ENCODE measurements around the gene EHBP1L1. TPM values are rescaled to one million over a fixed set of nuclear protein-coding genes. Genes with fewer than 3 reads are reported as not detected.
"Not testable (repeated sequence)": the region's sequence is repeated elsewhere in the genome, so short reads cannot be mapped to it uniquely, and the experiment has no call there.

EHBP1L1 gene
- total RNA-seq, 1 donor from 2014 or later = 78.6 TPM

DNA sequence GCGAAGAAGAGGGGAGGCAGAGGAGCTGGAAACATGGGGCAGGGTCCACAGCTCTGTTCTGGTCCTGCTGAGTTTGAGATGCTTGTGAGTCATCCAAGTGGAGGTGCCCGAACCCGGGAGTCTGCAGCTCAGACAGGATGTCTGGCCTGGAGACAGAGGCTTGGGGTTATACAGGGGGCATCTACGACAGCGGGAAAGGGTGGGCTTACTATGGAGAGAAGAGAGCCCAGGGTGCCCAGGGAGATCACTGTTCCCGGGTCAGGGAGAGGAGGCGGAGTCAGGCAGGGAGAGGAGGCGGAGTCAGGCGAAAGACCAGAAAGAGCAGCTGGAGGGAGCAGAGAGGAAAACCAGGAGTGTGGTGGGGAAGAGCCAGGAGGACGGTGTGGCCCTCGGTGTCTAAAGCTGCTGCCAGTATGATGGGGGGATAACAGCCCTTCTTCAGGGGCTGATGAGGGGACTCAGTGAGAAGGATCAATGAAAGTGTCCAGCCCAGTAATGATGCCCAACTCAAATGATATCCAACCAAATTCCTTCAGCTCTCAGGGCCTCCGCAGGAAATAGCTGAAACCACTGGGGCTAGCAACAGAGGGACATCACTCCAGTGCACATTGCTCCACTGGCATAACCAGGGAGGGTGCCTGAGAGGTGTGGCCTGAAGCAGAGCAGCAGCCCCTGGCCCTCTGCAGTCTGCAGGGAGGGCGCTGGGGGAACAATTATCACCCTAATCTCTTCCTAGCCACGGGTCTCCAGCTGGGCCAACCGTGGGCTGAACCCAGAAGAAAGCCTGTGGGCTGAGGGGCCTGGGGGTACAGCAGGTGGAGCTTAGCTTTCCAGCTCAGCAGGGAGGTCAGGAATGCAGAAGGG, 15.1 kb upstream of the EHBP1L1 start:
- DNase-seq (ENCODE audit: low spot score) = no peak

DNA sequence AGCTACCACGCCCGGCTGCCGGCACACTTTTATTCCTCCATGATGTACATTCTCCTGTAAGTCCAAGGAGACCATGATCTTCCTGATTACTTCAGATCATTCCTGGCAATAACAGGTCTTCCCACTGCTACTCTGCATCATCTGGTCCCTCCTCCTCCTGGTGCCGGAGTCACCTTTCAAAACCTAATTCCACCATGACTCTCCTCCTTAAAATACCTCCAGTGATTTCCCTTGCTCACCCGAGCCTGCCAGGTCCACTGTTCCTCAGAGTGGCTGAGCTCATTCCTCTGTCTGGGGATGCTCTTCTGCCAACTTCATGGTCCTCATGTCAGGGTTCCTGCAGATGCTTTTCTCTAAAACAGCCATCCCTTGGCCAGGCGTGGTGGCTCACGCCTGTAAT, 13.8 kb upstream of the EHBP1L1 start:
- DNase-seq (ENCODE audit: low spot score) = no peak

DNA sequence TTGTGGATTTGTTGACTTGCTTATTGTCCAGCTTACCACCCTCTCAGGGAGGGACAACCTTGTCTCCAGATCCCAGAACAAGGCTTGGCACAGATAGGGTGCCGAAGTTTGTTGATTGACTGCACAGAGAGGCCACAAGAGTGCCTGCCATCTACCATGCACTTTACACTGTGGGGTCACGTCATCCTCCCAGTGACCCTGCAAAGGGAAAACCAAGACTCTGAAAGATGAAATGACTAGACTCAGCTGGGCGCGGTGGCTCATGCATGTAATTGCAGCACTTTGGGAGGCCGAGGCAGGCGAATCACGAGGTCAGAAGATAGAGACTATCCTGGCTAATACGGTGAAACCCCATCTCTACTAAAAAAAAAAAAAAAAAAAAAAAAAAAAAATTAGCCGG, 13.1 kb upstream of the EHBP1L1 start:
- no peak for DNase-seq (ENCODE audit: low spot score)

DNA sequence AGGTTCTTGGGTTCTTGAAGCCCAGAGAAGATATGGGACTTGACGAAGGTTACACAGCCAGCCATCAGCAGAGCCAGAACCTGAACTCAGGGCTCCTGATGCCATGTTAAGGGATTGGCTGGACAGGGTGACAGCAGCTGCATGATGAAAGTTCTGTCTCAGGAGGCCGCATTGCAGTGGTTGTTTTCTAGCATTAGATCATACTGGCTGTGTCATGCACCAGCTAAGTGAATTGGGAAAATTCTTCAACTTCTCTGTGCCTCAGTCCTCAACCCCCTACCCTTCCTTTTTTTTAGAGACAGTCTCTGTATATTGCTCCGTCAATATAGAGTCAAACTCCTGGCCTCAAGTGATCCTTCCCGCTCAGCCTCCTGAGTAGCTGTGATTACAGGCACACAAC, 12.3 kb upstream of the EHBP1L1 start:
- DNase-seq (ENCODE audit: low spot score) = no peak

DNA sequence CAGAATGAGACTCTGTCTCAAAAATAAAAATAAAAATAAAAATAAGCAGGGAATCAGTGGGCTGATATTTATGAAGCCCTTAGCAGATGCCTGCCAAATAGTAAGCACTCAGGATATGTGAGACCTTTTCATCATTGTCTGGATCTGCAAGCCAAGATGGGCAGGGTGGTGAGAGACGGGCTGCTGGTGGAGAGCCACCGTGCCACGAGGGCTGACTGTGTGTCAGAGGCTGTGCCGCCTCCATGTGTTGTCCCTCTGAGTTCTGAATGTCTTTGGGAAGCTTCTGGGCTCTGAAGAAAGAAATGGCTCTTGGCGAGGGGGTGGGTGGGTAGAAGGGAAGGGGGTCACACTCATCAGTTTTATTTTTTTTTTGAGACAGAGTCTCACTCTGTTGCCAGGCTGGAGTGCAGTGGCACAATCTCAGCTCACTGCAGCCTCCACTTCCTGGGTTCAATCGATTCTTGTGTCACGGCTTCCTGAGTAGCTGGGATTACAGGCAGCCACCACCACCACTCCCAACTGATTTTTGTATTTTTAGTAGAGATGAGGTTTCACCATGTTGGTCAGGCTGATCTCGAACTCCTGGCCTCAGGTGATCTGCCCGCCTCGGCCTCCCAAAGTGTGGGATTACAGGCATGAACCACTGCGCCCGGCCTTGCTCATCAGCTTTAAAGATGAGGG, 10.8 kb upstream of the EHBP1L1 start:
- DNase-seq (ENCODE audit: low spot score) = not testable (repeated sequence)

DNA sequence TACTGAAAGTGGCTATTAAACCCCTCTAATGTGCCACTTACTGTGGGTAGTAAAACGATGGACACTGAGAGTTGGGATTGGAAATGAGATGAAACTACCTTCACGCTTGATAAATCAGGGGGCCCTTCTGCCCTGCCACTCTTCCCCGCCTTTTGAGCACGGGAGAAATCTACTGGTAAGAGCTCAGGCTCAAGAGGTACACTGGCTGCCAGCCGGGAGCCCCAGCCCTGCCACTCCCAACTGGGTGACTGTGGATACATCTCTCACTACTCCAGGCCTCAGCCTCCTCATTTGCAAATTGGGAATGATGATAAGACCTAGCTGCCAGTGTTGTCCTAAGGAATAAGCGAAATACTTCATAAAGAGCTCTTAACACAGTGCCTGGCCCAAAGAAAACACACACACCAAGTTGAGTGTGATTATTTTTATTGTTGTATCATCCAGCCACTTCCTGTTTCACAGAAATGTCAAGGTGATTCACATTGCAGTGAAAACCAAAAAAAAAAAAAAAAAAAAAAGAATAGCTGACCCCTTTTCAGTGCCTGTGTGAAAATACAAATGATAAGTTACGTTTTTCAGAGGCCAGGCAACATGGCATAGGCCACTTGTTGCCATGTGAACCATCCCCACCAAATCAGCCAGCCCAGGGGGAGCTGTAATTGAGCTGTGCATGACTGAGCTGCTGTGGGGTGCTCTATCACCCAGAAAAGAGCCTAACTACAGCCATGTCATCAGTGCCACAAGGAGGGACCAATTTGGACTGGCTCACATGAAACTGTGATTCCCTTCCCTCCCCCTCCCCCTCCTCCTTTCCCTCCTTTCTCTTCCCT, 10.0 kb upstream of the EHBP1L1 start:
- DNase-seq (ENCODE audit: low spot score) = no peak

DNA sequence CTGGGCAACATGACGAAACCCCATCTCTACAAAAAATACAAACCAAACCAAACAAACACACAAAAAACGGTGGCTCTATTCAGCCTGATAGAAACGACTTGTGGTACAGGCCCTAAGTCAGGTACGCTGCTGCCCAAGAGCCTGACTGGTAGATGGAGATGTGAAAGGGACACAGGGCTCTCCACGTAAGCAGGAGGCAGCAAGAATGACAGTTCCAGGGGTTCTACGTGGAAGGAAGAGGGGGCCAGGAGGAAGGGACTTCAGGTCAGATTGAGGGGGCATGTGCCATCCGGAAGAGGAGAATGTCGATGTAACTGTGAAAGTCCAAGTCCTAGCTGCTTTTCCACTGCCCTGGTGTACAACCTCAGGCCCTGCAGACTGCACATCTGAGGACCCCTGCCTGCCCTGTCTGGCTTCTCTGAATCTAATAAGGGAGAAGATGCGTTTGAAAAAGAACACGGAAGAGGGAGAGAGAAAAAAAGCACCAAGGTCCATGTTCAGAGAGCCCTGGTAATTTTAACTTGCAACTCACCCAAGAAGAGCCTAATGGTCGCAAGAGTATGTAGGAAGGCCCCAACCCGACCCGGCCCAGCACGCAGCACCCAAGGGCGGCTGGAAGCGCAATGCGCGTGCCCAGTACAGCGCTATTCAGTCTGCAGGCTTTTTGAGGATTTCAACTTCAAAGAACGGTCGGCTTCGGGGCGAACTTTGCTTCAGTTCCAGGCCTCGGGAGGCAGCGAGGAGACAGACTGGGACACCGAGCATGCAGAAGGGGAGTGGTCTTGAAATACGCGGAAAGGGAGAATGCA, 6.5 kb upstream of the EHBP1L1 start:
- no peak for DNase-seq (ENCODE audit: low spot score)

DNA sequence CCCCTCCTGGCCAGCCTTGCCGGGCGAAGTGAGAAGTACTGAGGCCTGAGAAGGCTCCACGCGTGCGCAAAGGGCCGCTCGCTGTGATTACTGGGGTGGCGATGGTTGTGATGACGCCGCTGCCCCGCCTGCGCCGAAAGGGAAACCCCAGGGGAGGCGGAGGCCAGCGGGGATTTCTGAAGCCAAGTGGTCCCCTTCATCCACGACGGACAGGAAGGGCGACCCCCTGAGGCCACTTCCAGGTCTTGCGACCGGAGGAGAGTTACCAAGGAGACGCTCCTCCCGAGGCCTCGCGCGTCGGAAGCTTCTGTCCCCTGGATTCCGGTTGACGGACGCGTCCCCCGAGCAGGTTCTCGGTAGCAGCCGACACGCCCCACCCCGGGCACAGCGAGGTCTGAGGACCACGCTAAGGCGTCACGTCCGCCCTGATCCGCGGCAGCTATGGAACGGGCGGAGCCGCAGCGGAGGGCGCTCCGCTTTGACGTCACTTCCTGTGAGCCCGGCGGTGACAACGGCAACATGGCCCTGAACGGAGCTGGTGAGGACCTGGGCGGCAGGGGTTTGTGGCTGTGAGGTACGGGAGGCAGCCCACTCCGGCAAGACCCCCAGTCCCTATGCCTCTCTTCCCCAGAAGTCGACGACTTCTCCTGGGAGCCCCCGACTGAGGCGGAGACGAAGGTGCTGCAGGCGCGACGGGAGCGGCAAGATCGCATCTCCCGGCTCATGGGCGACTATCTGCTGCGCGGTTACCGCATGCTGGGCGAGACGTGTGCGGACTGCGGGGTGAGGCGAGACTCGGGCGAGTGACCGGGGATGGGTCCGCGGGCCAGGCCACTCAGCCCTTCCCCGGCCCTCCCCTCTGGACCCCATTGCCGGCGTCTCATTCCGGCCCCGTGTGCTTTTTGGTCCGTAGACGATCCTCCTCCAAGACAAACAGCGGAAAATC, 5.6 kb upstream of the EHBP1L1 start, which contains the start of gene ZNRD2:
Gene ZNRD2 (plus strand): TSS at position 505 of the 946 bp plus-strand sequence. CDS start 15 bp downstream, at position 520.
- peak; percentile 98 for DNase-seq (ENCODE audit: low spot score)

DNA sequence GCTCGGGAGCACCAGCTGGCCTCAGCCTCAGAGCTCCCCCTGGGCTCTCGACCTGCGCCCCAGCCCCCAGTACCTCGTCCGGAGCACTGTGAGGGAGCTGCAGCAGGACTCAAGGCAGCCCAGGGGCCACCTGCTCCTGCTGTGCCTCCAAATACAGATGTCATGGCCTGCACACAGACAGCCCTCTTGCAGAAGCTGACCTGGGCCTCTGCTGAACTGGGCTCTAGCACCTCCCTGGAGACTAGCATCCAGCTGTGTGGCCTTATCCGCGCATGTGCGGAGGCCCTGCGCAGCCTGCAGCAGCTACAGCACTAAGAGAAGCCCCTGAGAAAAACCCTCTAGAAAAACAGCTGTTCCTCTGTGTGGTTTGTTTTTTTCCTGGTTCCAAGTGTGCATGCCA, 4.4 kb upstream of the EHBP1L1 start:
- no peak for DNase-seq (ENCODE audit: low spot score)

DNA sequence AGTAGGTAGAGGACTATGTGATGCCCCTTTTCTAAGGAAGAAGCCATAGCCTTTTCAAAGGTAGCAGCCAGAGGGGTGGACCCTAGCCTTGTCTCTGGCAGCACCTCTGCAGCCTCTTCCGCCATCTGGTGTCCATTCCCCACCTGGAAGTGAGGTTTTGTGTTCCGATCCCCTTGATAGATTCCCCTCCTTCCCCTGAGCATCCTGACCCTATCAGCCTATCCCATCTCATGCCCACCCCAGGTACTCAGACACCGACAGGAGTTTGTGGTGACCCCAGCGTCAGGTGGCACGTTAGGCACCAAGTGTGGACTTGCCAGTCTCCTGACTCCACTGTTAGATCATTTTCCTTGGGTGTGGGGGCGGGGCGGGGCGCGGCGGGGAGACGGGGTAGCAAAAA, 3.9 kb upstream of the EHBP1L1 start:
- DNase-seq (ENCODE audit: low spot score) = no peak

DNA sequence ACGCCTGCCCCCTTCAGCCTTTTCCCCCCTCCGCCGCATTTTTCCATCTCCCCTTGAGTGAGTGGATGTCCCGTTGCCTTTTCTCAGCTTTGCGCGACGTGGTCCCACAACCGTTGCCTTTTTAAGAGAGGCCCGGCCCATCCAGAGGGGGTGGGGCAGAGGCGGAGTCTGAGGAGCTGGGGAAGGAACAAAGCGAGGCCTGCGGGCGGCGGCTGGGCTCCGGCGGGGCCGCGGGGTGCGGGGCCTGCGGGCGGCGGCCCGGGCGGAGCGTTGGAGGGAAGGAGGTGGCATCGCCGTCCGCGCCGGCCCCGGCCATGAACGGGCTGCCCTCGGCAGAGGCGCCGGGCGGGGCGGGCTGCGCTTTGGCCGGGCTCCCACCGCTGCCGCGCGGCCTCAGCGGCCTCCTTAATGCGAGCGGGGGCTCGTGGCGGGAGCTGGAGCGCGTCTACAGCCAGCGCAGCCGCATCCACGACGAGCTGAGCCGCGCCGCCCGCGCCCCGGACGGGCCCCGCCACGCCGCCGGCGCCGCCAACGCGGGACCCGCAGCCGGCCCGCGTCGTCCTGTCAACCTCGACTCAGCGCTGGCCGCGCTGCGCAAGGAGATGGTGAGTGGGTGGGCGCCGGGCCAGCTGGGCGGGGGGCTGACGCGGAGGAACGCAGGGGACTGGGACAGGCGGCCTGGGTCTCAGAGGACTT, 3.3 kb upstream of the EHBP1L1 start, which contains the start of gene FAM89B:
Gene FAM89B (plus strand): TSS at position 183 of the 696 bp plus-strand sequence. CDS start 132 bp downstream, at position 315.
- peak; percentile 96 for DNase-seq (ENCODE audit: low spot score)

DNA sequence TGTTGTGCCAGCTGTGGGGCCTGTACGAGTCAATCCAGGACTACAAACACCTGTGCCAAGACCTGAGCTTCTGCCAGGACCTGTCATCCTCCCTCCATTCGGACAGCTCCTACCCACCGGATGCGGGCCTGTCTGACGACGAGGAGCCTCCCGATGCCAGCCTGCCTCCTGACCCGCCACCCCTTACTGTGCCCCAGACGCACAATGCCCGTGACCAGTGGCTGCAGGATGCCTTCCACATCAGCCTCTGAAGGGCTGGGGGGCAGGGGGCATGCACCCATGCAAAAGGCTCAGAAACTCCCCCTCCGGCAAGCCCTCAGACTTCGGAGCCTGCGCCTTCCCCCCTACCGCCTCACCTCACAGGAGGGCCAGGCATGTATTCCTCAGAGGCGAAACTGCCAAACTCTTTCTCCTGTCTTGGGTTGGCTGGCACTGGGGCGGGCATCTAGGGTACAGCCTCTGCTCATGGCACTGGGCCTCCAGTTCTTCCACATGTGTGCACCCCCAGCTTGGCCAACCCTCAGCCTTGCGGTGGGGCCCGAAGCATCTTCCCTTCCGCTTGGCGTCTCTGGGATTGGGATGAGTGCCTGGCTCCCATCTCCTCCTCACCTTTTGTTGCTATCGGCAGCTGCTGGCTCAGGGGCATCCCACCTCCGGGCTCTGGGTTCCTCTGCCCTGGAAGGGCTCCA, 2.3 kb upstream of the EHBP1L1 start:
- no peak for DNase-seq (ENCODE audit: low spot score)

DNA sequence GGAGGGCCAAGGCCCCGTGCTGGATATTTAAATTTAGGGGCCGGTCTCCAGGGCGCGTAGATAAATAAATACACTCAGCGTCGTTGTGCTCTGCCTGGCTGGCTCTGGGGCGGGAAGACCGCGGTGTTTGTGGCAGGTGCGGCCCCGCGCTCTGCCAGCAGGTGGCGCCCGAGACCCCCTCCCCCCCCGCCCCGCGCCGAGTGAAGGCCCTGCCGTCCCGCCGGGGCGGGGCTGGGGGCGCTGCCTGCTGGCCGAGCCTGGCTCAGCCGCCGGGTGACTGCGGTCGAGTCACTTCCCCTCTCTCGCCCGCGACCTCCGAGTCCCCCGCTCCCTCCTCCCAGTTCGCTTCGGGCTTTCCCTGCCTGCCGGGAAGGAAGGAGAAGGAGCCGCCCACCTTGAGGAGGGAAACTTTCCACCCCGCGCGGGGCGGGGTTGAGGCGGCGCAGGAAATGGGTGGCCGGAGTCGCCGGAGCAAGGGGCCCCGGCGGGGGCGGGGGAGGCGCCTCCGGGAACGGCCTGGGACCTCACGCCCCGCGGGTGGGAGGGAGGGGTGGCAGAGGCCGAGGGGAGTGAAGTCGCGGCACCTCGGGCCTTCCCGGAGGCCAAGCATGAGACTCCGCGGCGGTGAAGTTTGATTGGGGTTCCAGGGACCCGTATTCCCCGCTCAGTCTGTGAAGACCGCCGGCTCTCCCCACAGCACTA, 1.6 kb upstream of the EHBP1L1 start:
- peak; percentile 97 for DNase-seq (ENCODE audit: low spot score)

DNA sequence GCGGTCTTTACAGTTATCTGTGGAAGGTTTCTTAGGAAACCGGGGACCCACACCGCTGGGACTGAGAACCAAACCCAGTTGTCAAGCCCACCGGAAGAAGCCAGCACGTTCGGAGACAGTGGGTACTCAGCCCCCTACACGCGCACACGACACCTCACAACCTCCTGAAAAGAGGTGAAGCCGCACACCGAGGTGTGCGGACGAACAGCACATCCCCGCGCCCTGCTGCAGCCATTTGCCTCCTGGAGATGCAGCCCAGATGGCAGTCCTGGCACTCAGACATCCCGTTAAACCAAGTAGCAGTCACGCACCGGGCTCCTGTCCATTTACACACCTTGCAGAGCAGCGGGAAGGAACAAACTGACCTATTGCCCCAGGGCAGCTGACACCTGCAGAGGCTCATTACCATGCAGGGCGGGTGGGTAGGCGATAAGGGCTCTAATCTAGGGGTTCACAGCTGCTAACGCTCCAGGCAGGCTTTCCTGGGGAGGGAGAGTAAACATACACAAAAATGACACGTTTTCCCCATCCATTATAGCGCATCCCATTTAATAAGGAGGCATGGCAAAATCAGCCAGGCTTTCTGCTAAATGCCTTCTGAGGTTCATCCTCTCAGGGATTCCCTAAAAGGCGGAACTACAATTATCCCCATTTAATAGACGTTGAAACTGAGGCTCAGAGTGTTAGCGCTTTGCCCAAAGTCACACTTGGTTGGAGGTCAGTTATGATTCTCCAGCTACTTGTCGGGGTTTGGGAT, 864 bp upstream of the EHBP1L1 start:
- DNase-seq (ENCODE audit: low spot score) = no peak

DNA sequence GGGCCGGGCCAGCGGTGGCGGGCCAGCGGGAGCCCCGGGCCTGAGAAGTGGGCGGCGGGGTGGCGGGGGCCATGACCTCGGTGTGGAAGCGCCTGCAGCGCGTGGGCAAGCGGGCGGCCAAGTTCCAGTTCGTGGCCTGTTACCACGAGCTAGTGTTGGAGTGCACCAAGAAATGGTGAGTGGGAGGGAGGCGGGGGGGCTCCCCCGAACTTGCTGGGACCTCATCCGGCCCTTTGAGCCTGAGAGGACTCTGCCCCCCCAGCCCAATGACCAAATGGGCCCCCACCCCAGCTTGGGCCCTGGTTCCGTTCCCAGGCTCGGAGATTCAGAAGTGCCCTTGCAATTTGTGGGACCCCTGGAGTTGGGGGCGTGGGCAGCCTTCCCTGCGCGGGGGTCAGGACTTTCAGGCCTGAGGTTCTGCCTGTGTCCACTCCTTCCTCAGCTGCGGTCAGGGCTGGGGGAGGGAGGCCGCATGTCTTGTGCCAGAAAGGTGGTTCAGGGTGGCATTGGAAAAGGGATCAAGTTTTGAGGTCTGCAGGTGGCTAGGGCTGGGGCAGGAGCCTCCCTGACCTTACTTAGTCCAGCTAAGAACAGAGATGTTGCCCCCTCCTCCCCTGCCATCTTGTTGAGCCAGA, 496 bp downstream of the EHBP1L1 start:
- no peak for DNase-seq (ENCODE audit: low spot score)
